Endothelial cell (in vitro differentiated cells): ENCODE results near the gene CD164L2. TPM values are rescaled to one million over a fixed set of nuclear protein-coding genes. Genes with fewer than 3 reads are reported as not detected.
A peak's percentile ranks its signal among the peaks of the same experiment; 100 is the strongest.

Experiments used
- DNase-seq: peaks from one replicate; pipeline ENCODE4 v3.0.0; 2021; ENCODE audit warnings: low spot score
- H3K27ac Mint-ChIP-seq: one replicate; pipeline ENCODE4 v1.8.0; 2021; ENCODE audit warnings: mixed read lengths, inconsistent platforms; ENCODE audit not compliant: unreplicated experiment
- H3K27me3 Mint-ChIP-seq: one replicate; pipeline ENCODE4 v1.8.0; 2021; ENCODE audit warnings: mild to moderate bottlenecking, moderate library complexity, mixed read lengths, inconsistent platforms; ENCODE audit not compliant: unreplicated experiment
- H3K36me3 Mint-ChIP-seq: one replicate; pipeline ENCODE4 v1.8.0; 2021; ENCODE audit warnings: mild to moderate bottlenecking, low read depth, mixed read lengths, inconsistent platforms; ENCODE audit not compliant: unreplicated experiment
- H3K4me1 Mint-ChIP-seq: one replicate; pipeline ENCODE4 v1.8.0; 2021; ENCODE audit warnings: mild to moderate bottlenecking, mixed read lengths, inconsistent platforms; ENCODE audit not compliant: unreplicated experiment
- H3K4me3 Mint-ChIP-seq: one replicate; pipeline ENCODE4 v1.8.0; 2021; ENCODE audit warnings: mild to moderate bottlenecking, mixed read lengths, inconsistent platforms; ENCODE audit not compliant: unreplicated experiment
- H3K9me3 Mint-ChIP-seq: one replicate; pipeline ENCODE4 v1.8.0; 2021; ENCODE audit warnings: mixed read lengths, inconsistent platforms; ENCODE audit not compliant: unreplicated experiment
- total RNA-seq: library from RNA; stranded (reverse); fragmentation: NEBNext Ultra II Directional; extraction: Animal tissue kit (Norgen Biotek cat#: 25700); gene quantifications from one replicate; pipeline ENCODE4 v1.2.1, GENCODE V29; 2021; ENCODE audit not compliant: unreplicated experiment
- TF ChIP-seq, protein P1 (sequence below): fragments of 200-600 bp; sonication (generic); IDR thresholded peaks from one replicate; pipeline ENCODE4 v1.5.0; 2021; ENCODE audit warnings: antibody characterized with exemption; ENCODE audit not compliant: unreplicated experiment

CD164L2 gene
- total RNA-seq, 1 donor from 2014 or later = 0.72 TPM

DNA sequence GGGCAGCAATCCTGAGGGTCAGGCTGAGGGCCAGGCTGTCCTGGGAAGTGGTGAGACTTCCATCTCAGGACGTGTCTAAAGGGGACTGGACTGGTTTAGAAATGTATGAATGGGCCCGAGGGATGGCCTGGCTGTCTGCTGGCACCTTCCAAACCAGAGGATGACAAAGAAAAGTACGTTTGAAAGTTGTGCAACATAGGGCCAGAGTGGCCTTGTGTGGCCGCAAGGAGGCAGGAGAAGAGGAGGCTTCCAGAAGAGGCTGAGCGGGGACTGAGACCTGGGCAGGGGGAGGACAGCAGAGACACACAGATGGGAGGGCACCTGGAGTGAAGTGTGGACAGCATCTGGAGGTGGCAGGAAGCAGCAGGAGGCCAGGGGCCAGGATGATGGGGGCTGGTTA, 43.9 kb downstream of the CD164L2 start:
- DNase-seq = no peak
- TF ChIP-seq, protein P1, sequence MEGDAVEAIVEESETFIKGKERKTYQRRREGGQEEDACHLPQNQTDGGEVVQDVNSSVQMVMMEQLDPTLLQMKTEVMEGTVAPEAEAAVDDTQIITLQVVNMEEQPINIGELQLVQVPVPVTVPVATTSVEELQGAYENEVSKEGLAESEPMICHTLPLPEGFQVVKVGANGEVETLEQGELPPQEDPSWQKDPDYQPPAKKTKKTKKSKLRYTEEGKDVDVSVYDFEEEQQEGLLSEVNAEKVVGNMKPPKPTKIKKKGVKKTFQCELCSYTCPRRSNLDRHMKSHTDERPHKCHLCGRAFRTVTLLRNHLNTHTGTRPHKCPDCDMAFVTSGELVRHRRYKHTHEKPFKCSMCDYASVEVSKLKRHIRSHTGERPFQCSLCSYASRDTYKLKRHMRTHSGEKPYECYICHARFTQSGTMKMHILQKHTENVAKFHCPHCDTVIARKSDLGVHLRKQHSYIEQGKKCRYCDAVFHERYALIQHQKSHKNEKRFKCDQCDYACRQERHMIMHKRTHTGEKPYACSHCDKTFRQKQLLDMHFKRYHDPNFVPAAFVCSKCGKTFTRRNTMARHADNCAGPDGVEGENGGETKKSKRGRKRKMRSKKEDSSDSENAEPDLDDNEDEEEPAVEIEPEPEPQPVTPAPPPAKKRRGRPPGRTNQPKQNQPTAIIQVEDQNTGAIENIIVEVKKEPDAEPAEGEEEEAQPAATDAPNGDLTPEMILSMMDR = no peak
- Mint-ChIP-seq H3K27ac (no peak overlapping the region), H3K9me3 (no peaks in the 10 kb centered on the region), H3K36me3 (peaks cover 13% of the 10 kb centered on the region), H3K4me3 (peak overlapping the region; percentile 0), H3K4me1 (peaks cover 32% of the 10 kb centered on the region), H3K27me3 (peaks cover 13% of the 10 kb centered on the region)

DNA sequence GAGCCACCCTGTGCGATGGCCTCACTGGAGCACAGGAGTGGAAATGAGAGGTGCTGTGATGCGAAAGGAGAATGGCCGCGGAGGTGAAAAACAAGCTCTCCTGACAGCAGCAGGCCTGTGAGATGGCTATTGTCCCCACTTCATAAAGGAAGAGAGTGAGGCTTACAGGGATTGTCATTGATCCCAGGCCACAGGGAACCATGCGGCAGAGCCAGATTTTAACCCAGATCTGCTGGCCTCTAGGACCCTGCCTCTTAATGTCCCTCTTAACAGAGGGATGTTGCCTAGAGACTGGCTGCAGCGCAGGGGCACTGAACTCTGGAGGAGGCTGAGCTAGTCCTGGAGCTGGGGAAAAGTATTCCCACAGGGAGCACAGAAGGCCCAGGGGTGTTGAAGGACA, 44.4 kb downstream of the CD164L2 start:
- DNase-seq = no peak
- peaks cover 32% of the 10 kb centered on the region for H3K4me1 Mint-ChIP-seq
- TF ChIP-seq, protein P1 = no peak

DNA sequence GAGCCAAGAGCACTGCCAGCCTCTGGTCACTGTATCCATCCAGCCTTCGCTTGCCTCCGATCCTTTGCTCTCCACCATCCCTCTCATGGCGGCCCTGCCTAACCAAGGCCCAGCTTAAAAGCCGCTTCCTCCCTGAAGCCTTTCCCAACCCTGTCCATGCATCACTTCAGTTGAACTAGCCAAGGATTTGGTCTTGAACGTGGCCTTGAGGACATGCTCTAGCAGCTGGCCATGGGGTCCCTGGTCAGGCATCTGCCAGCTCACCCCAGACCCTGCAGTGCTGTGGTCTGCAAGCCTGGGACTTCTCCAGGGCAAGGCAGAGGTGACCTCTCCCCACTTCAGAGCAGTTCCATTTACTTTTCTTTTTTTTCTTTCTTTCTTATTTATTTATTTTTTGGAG, 46.4 kb downstream of the CD164L2 start:
- no peak overlapping the region for H3K27ac Mint-ChIP-seq
- peaks cover 25% of the 10 kb centered on the region for H3K36me3 Mint-ChIP-seq
- TF ChIP-seq, protein P1 = no peak
- peaks cover 14% of the 10 kb centered on the region for H3K27me3 Mint-ChIP-seq
- peaks cover 24% of the 10 kb centered on the region for H3K4me1 Mint-ChIP-seq
- no peak overlapping the region for H3K4me3 Mint-ChIP-seq
- no peak for DNase-seq
- H3K9me3 Mint-ChIP-seq = no peaks in the 10 kb centered on the region

More for the DNA sequence above, 44.4 kb downstream of the CD164L2 start:
- Mint-ChIP-seq H3K27me3 (peaks cover 15% of the 10 kb centered on the region), H3K4me3 (no peak overlapping the region), H3K9me3 (no peaks in the 10 kb centered on the region), H3K27ac (no peak overlapping the region), H3K36me3 (peaks cover 17% of the 10 kb centered on the region)

DNA sequence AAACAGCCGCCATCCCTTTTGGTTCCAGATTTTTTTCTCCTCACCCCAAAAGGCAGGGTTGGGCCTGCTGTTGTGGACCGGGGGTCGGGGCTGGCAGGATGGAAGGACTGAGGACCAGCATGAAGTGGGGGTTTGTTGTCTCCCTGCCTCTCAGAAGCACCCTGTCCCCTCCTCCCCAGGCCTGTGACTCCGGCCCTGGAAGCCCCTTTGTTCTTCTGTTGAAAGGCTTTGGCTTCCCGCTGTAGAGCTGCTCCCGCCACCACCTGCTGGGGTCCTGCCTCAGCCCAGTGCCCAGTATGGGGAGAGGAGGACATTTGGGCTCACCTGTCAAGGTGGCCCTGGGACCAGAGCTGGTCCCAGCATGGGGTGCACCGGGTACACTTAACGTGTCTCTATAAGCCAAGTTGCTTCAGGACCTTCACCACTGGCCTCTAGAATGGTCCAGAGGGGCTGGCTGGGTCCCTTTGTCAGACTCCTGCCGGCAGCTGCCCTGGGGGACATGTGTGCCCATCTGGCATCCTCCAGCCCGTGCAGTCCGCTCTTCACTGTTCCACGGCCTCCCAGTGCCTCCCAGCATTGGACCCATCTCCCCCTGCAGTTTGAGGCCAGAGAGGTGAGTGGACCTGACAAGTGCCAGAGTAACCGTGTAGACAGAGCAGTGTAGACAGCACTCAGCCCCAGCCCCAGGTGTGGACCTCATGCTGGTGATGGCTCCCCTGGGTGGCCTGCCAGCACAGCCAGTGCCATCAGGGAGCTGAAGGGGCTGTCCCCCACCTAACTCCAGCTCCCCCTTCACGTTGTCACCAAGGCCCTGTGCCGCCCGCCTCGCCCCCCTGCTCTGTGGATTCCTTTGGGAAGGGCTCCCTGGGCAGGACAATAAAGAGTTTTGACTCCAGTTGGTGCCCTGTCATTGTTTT, 47.4 kb downstream of the CD164L2 start:
- Mint-ChIP-seq H3K9me3 (no peaks in the 10 kb centered on the region), H3K4me3 (no peak overlapping the region), H3K36me3 (peaks cover 25% of the 10 kb centered on the region), H3K27me3 (peaks cover 15% of the 10 kb centered on the region), H3K4me1 (peaks cover 19% of the 10 kb centered on the region), H3K27ac (no peak overlapping the region)
- no peak for DNase-seq
- TF ChIP-seq, protein P1 = no peak

DNA sequence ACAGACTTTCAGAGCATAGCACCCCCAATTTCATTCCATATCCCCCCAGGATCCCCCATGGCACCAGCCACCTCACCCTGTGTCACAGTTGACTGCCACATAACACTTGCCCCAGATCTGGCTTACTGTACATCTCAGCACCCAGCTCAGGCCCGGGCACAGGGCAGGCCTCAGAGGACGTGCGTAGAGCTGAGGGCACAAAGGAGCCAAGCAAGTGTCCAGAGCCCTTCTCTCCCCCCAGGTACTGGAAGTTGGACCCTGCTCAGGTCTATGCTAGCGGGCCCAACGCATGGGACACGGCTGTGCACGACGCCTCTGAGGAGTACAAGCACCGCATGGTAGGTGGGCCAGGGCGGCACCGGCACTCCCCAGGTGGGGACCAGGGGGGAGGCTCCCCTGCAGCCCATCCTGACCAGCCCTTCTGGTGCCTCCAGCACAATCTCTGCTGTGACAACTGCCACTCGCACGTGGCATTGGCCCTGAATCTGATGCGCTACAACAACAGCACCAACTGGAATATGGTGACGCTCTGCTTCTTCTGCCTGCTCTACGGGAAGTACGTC, 49.3 kb downstream of the CD164L2 start:
- TF ChIP-seq, protein P1 = no peak
- H3K9me3 Mint-ChIP-seq = no peaks in the 10 kb centered on the region
- peaks cover 9% of the 10 kb centered on the region for H3K4me1 Mint-ChIP-seq
- peaks cover 25% of the 10 kb centered on the region for H3K36me3 Mint-ChIP-seq
- peak overlapping the region; percentile 79 for H3K4me3 Mint-ChIP-seq
- H3K27ac Mint-ChIP-seq = no peak overlapping the region
- DNase-seq = no peak
- H3K27me3 Mint-ChIP-seq = peaks cover 6% of the 10 kb centered on the region
